Loucy (cell line): Measurements from ENCODE around the gene ZNF180.

Experiments used
- H2AFZ ChIP-seq: fragments of 200-600 bp; sonication (generic); 2 replicates; pipeline ENCODE4 v1.6.0; 2016; ENCODE audit warnings: antibody characterized with exemption, mild to moderate bottlenecking, low read length, moderate library complexity
- H3F3A ChIP-seq: fragments of 200-600 bp; 2 replicates; pipeline ENCODE4 v1.6.0; 2016; ENCODE audit warnings: antibody characterized with exemption, low read depth, mild to moderate bottlenecking
- H3K27me3 ChIP-seq: fragments of 200-600 bp; sonication (generic); 2 replicates; pipeline ENCODE4 v1.6.1; 2014; ENCODE audit warnings: low read length, mild to moderate bottlenecking; ENCODE audit not compliant: insufficient read depth, poor library complexity, severe bottlenecking
- H3K36me3 ChIP-seq: fragments of 200-600 bp; sonication (generic); 2 replicates; pipeline ENCODE4 v1.6.1; 2016; ENCODE audit warnings: low read length; ENCODE audit not compliant: insufficient read depth
- H3K4me1 ChIP-seq: fragments of 200-600 bp; sonication (generic); 2 replicates; pipeline ENCODE4 v1.5.1; 2014; ENCODE audit warnings: low read length, mild to moderate bottlenecking; ENCODE audit not compliant: insufficient read depth, poor library complexity, severe bottlenecking
- H3K4me2 ChIP-seq: fragments of 200-600 bp; sonication (generic); 2 replicates; pipeline ENCODE4 v1.6.0; 2014; ENCODE audit warnings: antibody characterized with exemption, low read length, low read depth, mild to moderate bottlenecking; ENCODE audit not compliant: poor library complexity, severe bottlenecking
- H3K4me3 ChIP-seq: fragments of 200-600 bp; sonication (generic); 2 replicates; pipeline ENCODE4 v1.5.1; 2014; ENCODE audit warnings: low read length, mild to moderate bottlenecking, mixed read lengths; ENCODE audit not compliant: poor library complexity, severe bottlenecking
- H3K79me2 ChIP-seq: fragments of 200-600 bp; sonication (generic); 2 replicates; pipeline ENCODE4 v1.6.1; 2014; ENCODE audit warnings: low read length; ENCODE audit not compliant: insufficient read depth
- H3K9ac ChIP-seq: fragments of 200-600 bp; sonication (generic); 2 replicates; pipeline ENCODE4 v1.6.0; 2014; ENCODE audit warnings: mild to moderate bottlenecking, low read depth, low read length, moderate library complexity; ENCODE audit not compliant: poor library complexity, severe bottlenecking
- H3K9me2 ChIP-seq: fragments of 200-600 bp; sonication (generic); replicated peaks from 2 replicates; pipeline ENCODE4 v1.6.1; 2016; ENCODE audit warnings: low read depth, low read length, mixed read lengths
- H3K9me3 ChIP-seq: fragments of 200-600 bp; sonication (generic); 2 replicates; pipeline ENCODE4 v1.6.1; 2014; ENCODE audit warnings: mild to moderate bottlenecking, antibody characterized with exemption, low read length, low read depth; ENCODE audit not compliant: insufficient read depth
- H4K20me1 ChIP-seq: fragments of 200-600 bp; sonication (generic); 2 replicates; pipeline ENCODE4 v1.6.0; 2014; ENCODE audit warnings: antibody characterized with exemption, low read length, mild to moderate bottlenecking; ENCODE audit not compliant: insufficient read depth, poor library complexity, severe bottlenecking
- EZH2phosphoT487 ChIP-seq: fragments of 200-600 bp; IDR thresholded peaks from 2 replicates; pipeline ENCODE4 v1.6.1; 2018; ENCODE audit warnings: antibody characterized with exemption, mild to moderate bottlenecking, moderate library complexity, borderline replicate concordance
- TF ChIP-seq, protein P1 (sequence below): fragments of 200-600 bp; sonication (generic); conservative IDR thresholded peaks from 2 replicates; pipeline ENCODE4 v1.5.1; 2014; ENCODE audit warnings: mild to moderate bottlenecking, antibody characterized with exemption, low read length

Gene ZNF180

GRCh38 chr19:44430956-44431355 lies 69.4 kb downstream of the ZNF180 start:
- H3K4me2 ChIP-seq, result no peak overlapping the region
- H3K9me3 ChIP-seq, result peaks cover 9% of the 10 kb centered on the region; the same call in 1 of the 2 replicates
- no peak overlapping the region for H3K9ac ChIP-seq
- no peaks in the 10 kb centered on the region for H3F3A ChIP-seq
- H3K4me1 ChIP-seq, result no peaks in the 10 kb centered on the region
- H3K4me3 ChIP-seq, result no peak overlapping the region
- H4K20me1 ChIP-seq, result no peaks in the 10 kb centered on the region
- no peaks in the 10 kb centered on the region for H3K36me3 ChIP-seq
- H3K27me3 ChIP-seq, result no peaks in the 10 kb centered on the region
- H2AFZ ChIP-seq, result no peak overlapping the region
- no peaks in the 10 kb centered on the region for H3K9me2 ChIP-seq
- no peaks in the 10 kb centered on the region for H3K79me2 ChIP-seq
- TF ChIP-seq, protein P1, sequence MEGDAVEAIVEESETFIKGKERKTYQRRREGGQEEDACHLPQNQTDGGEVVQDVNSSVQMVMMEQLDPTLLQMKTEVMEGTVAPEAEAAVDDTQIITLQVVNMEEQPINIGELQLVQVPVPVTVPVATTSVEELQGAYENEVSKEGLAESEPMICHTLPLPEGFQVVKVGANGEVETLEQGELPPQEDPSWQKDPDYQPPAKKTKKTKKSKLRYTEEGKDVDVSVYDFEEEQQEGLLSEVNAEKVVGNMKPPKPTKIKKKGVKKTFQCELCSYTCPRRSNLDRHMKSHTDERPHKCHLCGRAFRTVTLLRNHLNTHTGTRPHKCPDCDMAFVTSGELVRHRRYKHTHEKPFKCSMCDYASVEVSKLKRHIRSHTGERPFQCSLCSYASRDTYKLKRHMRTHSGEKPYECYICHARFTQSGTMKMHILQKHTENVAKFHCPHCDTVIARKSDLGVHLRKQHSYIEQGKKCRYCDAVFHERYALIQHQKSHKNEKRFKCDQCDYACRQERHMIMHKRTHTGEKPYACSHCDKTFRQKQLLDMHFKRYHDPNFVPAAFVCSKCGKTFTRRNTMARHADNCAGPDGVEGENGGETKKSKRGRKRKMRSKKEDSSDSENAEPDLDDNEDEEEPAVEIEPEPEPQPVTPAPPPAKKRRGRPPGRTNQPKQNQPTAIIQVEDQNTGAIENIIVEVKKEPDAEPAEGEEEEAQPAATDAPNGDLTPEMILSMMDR, result no peak
- no peak for TF ChIP-seq EZH2phosphoT487
